Measurements from ENCODE around the gene FRMD4A.

DNA sequence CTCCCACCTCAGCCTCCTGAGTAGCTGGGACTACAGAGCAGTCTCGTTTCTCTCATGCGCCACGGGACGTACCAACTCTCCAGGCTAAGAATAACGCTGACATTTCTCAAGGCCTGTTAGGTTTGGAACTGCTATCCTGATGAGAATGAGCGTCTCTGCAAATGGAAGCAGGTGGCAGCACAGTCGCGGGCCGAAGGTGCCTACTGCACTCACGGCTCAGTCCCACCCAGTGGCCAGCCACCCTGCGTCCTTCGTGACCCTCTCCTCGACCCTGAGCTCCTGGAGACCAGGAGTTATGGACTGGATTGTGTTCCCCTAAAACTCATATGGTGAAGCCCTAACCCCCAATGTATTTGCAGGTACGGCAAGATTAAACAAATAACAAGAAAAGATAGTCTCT lies 469.8 kb downstream of the FRMD4A start:
- TF ChIP-seq TAF1 (IDR thresholded peaks at IDR 0.05; ENCODE audit: low read depth): no peak
- no peak for TF ChIP-seq FOXM1 (IDR thresholded peaks at IDR 0.05; ENCODE audit: borderline replicate concordance, low read depth)

Measured in Ishikawa (cell line).